Brain microvascular endothelial cell (primary cell): ENCODE results near the gene CHRM3.

ENCODE experiments used
- DNase-seq: peaks from one replicate; pipeline ENCODE4 v3.0.0-alpha.2; 2020
- H3K27ac ChIP-seq: fragments of 250-450 bp; sonication (Bioruptor Pico); 2 replicates; pipeline ENCODE4 v1.5.1; 2020; ENCODE audit warnings: mild to moderate bottlenecking, moderate library complexity
- H3K27me3 ChIP-seq: fragments of 250-450 bp; sonication (Bioruptor Pico); replicated peaks from 2 replicates; pipeline ENCODE4 v1.5.1; 2020; ENCODE audit warnings: mild to moderate bottlenecking
- H3K36me3 ChIP-seq: fragments of 250-450 bp; sonication (Bioruptor Pico); replicated peaks from 2 replicates; pipeline ENCODE4 v1.5.1; 2020; ENCODE audit warnings: mild to moderate bottlenecking
- H3K4me3 ChIP-seq: 2 replicates; pipeline ENCODE4 v1.5.1; 2011; ENCODE audit warnings: low read depth, mild to moderate bottlenecking, control low read depth, low read length, moderate library complexity
- in situ Hi-C: cut with HindIII; loops from 2 replicates; pipeline ENCODE4 v1.10.0; 2017; ENCODE audit warnings: low sequenced_read_pairs, low pct_ligation_motif_present
- TF ChIP-seq, protein P1 (sequence below): IDR thresholded peaks from 2 replicates; pipeline ENCODE4 v1.5.1; 2011; ENCODE audit warnings: low read depth, mild to moderate bottlenecking, moderate library complexity, low read length, control low read depth, inconsistent platforms; ENCODE audit errors: missing control alignments

Gene CHRM3

DNA sequence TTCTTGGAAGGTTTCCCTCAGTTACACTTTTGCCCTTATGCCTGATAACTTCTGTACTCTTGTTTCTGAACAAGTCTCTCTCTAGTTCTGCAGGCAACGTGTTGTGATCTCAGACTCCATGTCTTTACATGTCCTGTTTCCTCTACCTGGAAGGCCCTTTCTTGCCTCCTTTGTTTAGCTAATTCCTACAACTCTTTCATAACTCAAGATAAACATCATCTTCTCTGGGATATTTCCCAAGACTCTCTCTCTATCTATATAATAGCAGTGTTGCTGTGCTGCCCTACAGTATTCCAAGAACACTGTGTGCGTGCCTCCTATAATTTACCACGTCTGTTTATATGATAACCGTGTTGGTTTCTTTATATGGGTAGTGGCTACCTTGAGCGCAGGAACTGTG, 47.8 kb downstream of the CHRM3 start:
- Histone ChIP-seq H3K4me3 (no peak overlapping the region), H3K27ac (no peak overlapping the region), H3K36me3 (no peaks in the 10 kb centered on the region), H3K27me3 (no peaks in the 10 kb centered on the region)
- DNase-seq, result no peak
- in situ Hi-C loops, result no loop called here
- TF ChIP-seq, protein P1, sequence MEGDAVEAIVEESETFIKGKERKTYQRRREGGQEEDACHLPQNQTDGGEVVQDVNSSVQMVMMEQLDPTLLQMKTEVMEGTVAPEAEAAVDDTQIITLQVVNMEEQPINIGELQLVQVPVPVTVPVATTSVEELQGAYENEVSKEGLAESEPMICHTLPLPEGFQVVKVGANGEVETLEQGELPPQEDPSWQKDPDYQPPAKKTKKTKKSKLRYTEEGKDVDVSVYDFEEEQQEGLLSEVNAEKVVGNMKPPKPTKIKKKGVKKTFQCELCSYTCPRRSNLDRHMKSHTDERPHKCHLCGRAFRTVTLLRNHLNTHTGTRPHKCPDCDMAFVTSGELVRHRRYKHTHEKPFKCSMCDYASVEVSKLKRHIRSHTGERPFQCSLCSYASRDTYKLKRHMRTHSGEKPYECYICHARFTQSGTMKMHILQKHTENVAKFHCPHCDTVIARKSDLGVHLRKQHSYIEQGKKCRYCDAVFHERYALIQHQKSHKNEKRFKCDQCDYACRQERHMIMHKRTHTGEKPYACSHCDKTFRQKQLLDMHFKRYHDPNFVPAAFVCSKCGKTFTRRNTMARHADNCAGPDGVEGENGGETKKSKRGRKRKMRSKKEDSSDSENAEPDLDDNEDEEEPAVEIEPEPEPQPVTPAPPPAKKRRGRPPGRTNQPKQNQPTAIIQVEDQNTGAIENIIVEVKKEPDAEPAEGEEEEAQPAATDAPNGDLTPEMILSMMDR, result no peak
